GM21515 (cell line): Measurements from ENCODE around the gene SPATA31D4.

Source experiments
- ATAC-seq: cut with Tn5 transposase; IDR thresholded peaks from one replicate; pipeline ENCODE4 v1.9.1; 2021; ENCODE audit not compliant: unreplicated experiment

SPATA31D4 gene

GRCh38 chr9:81964218-81965171 lies 36.3 kb downstream of the SPATA31D4 start:
- ATAC-seq, result no peak

GRCh38 chr9:81968026-81968425 lies 39.8 kb downstream of the SPATA31D4 start:
- no peak for ATAC-seq

GRCh38 chr9:81969971-81970370 lies 41.7 kb downstream of the SPATA31D4 start:
- ATAC-seq, result no peak

GRCh38 chr9:81971727-81972126 lies 43.5 kb downstream of the SPATA31D4 start:
- ATAC-seq, result no peak

GRCh38 chr9:81974764-81975163 lies 46.5 kb downstream of the SPATA31D4 start:
- ATAC-seq, result no peak

GRCh38 chr9:81976351-81976750 lies 48.1 kb downstream of the SPATA31D4 start:
- ATAC-seq, result no peak

GRCh38 chr9:81979196-81979595 lies 51.0 kb downstream of the SPATA31D4 start:
- ATAC-seq, result no peak

- ATAC-seq, result no peak
Observed at GRCh38 chr9:81980568-81980967, 52.3 kb downstream of the SPATA31D4 start.

- no peak for ATAC-seq
Observed at GRCh38 chr9:81981883-81982282, 53.7 kb downstream of the SPATA31D4 start.
